ENCODE measurements around the gene WIPF3. TPM values are rescaled to one million over a fixed set of nuclear protein-coding genes. Genes with fewer than 3 reads are reported as not detected.

Gene WIPF3
- total RNA-seq, 2 donors from 2014 or later: 1.8 to 3.8 TPM

DNA sequence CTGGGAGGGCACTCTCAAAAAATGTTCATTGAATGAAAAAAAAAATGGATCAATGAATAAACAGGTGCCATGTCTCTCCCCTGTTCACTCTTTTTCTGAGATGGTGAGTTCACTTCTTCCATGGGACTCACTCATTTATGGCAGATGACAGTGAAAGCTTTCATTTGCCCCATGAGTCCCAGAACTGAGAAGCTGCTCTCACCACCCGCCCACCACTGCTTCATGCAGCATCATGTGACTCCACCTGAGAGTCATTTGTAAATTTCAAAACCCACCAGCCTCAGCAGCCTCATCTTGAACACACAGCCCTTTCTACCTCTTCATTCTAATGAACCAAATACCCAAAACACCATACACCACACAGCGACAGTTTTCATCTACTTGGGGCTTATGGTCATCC is 118.4 kb downstream of the WIPF3 start:
- intact Hi-C loops (cut with DNase I): loop anchor here (5.0 to 10.0 kb wide), 2 partner anchors 287 to 300 kb away; no protein-coding TSS in a partner anchor
- no peak for ATAC-seq

DNA sequence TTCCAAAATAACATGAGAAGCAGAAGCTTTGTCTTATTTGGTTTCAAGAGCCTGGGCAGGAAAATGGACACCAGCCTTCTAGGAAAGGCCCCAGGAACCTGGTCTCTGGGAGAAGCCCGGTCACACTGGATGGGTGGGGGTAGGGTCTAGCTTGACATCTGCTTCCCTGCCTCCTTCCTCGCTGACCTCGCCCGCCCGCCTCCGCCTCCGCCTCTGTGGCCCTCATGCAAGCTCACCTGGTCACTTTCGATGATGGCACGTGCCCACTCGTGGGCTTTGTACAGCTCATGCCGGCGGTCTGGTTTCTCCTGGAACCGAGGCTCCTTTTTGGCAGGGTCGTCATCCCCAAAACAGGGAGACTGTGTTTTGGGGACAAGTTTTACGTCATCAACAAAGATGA is 119.9 kb downstream of the WIPF3 start:
- DNase-seq: no peak
- no peak for ATAC-seq
- intact Hi-C loops (cut with DNase I): loop anchor here in 1 of 2 donors (10.0 kb wide), 1 partner anchor 301 kb away; no protein-coding TSS in a partner anchor

More for the DNA sequence above, 118.4 kb downstream of the WIPF3 start:
- DNase-seq: no peak

- intact Hi-C loops (cut with DNase I): loop anchor here in 1 of 2 donors (10.0 kb wide), 1 partner anchor 302 kb away; no protein-coding TSS in a partner anchor
- DNase-seq: no peak
- no peak for ATAC-seq
These were observed 120.4 kb downstream of the WIPF3 start for GRCh38 chr7:29926741-29927140.

GRCh38 chr7:29929018-29929807 is 122.9 kb downstream of the WIPF3 start:
- ATAC-seq (no peak), DNase-seq (no peak)
- intact Hi-C loops (cut with DNase I): loop anchor here in 1 of 2 donors (10.0 kb wide), 1 partner anchor 304 kb away; no protein-coding TSS in a partner anchor

GRCh38 chr7:29935111-29935510 is 128.8 kb downstream of the WIPF3 start:
- ATAC-seq: no peak
- intact Hi-C loops (cut with DNase I): no loop called here

GRCh38 chr7:29937132-29937531 is 130.8 kb downstream of the WIPF3 start:
- no peak for DNase-seq
- intact Hi-C loops (cut with DNase I): no loop called here
- no peak for ATAC-seq

More at GRCh38 chr7:29935111-29935510, 128.8 kb downstream of the WIPF3 start:
- DNase-seq: no peak

- ATAC-seq (no peak), DNase-seq (no peak)
- intact Hi-C loops (cut with DNase I): no loop called here
These were observed 133.9 kb downstream of the WIPF3 start for GRCh38 chr7:29940199-29940598.

GRCh38 chr7:29945259-29945809 is 139.0 kb downstream of the WIPF3 start:
- no peak for DNase-seq
- intact Hi-C loops (cut with DNase I): loop anchor here in 1 of 2 donors (5.0 kb wide), 1 partner anchor 117 kb away; no protein-coding TSS in a partner anchor
- ATAC-seq: no peak

DNA sequence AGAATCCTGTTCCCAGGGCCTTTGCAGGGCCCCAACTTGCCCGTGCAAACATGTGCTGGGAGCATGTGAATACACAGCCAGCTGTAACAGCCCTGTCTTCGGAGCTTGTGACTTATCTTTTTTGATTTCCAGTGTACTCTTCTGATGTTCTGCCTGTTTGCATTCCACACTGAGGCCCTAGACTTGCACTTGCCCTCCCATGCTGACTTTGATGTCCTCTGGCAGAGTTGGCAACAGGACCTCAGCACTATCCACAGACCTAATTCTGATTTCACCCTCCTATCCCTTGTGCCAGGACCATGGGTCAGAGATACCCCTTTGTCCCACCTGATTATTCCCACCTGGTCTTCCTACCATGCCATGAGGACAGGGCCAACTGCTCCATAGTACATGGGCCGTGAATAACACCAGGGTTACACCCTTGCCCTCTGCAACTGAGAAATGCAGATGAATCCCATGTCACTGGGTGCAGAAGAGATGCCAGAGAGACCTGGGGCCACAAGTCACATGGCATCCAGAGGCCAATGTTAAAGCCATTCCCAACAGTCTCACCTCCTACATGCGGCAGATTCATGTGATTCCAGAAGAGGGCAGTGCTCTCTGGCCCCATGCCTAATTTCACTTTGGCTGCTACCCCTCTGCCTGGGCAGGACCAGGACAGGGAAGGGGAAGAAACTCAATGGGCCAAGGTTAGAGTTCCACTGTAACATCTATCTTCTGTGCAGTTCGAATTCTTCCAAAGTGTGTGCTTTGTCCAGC is 140.3 kb downstream of the WIPF3 start:
- intact Hi-C loops (cut with DNase I): loop anchor here in 1 of 2 donors (5.0 kb wide), 1 partner anchor 116 kb away; no protein-coding TSS in a partner anchor
- ATAC-seq (peak; percentile 69 to 70), DNase-seq (peak; percentile 37)

- intact Hi-C loops (cut with DNase I): loop anchor here in 1 of 2 donors (5.0 kb wide), 1 partner anchor 114 kb away; no protein-coding TSS in a partner anchor
- DNase-seq (no peak), ATAC-seq (no peak)
These were observed 142.3 kb downstream of the WIPF3 start for GRCh38 chr7:29948587-29948986.

DNA sequence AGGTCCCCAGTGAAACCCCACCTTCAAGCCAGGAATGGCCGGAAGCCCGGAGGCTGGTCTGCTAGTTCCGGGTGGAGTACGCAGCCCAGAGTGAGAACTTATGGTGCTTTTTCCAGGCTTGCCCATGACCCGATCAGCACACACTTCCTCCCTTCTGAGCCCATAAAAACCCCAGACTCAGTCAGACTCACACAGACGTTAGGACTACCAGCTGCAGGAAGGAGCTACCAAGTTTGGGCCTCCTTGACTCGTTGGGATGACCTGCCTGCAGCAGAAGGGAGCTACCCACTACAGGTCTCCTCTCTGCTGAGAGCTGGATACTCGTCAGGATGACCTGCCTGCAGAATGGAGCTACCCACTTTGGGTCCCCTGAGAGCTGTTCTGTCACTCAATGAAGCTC is 144.2 kb downstream of the WIPF3 start:
- DNase-seq (no peak), ATAC-seq (no peak)
- intact Hi-C loops (cut with DNase I): no loop called here

DNA sequence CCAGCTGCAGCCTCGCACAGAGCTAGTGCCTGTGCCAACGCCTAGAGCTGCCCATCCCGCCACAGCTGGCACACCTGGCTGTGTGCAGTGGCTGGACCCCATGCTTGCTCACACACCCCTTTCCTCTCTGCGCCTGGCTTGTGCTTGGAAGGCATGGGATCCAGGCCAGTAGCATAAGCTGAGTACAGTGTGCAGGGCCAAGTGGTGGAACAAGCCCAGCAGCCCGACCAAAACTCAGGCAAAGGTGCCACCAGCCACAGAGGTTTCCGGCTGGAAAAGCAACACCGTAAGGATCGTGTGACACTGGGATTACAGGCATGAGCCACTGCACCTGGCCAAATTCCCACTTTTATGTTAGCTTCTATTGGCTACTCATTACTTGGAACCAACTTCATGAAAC is 144.9 kb downstream of the WIPF3 start:
- no peak for DNase-seq
- ATAC-seq: no peak
- intact Hi-C loops (cut with DNase I): no loop called here

- intact Hi-C loops (cut with DNase I): no loop called here
- peak in 1 of 2 donors; percentile 51 for ATAC-seq
These were observed 147.5 kb downstream of the WIPF3 start for GRCh38 chr7:29953726-29954347.

GRCh38 chr7:29955075-29955792 is 148.9 kb downstream of the WIPF3 start:
- intact Hi-C loops (cut with DNase I): no loop called here
- no peak for ATAC-seq

More at GRCh38 chr7:29953726-29954347, 147.5 kb downstream of the WIPF3 start:
- no peak for DNase-seq

GRCh38 chr7:29955799-29956486 is 149.6 kb downstream of the WIPF3 start:
- intact Hi-C loops (cut with DNase I): no loop called here
- DNase-seq (no peak), ATAC-seq (peak in 1 of 2 donors; percentile 31)

More at GRCh38 chr7:29955075-29955792, 148.9 kb downstream of the WIPF3 start:
- no peak for DNase-seq

- ATAC-seq: no peak
- intact Hi-C loops (cut with DNase I): no loop called here
- no peak for DNase-seq
These were observed 150.2 kb downstream of the WIPF3 start for GRCh38 chr7:29956487-29956836.

GRCh38 chr7:29957521-29958310 is 151.4 kb downstream of the WIPF3 start:
- ATAC-seq (no peak), DNase-seq (no peak)
- intact Hi-C loops (cut with DNase I): no loop called here

All from left cardiac atrium (tissue), 4 donors.